ENCODE measurements around the gene ADCY10.

ADCY10 gene

DNA sequence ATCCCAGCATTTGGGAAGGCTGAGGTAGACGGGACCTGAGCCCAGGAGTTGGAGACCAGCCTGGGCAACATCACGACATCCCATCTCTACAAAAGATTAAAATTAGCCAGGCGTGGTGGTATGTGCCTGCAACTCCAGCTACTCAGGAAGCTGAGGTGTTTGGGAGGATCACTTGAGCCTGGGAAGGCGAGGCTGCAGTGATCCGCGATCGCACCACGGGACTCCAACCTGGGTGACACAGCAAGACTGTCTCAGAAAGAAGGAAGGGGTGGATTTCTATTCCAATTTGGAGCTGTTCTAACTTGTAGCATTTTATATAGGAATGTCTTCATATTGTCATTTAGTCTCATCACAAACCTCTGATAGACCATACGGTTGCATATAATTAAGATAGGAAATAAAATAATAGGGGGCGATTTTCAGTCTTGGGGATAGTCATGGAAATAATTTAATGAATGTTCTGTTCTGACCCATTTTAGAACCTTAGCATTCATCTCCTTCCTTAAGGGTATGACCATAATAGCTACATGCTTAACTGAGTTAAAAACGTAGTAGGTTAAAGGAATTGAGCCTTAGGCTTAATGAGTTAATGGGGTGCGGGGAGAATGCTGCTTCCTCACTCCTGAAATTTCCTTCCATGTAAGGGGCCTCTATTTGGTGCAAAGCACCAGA is 93.1 kb downstream of the ADCY10 start:
- Histone ChIP-seq H2BK5ac (ENCODE audit: low read depth, low read length, poor library complexity) (peak overlapping the region; percentile 72), H4K12ac (ENCODE audit: low read depth, low read length) (peak overlapping the region; percentile 40), H3K4ac (ENCODE audit: low read depth, low read length) (peak overlapping the region; percentile 71), H2BK12ac (ENCODE audit: low read length) (peak overlapping the region; percentile 94), H3K79me2 (ENCODE audit: control insufficient read depth, insufficient read depth, low read length, poor library complexity) (peaks cover 4% of the 10 kb centered on the region), H2AK5ac (ENCODE audit: low read length) (peak overlapping the region; percentile 95), H3K4me3 (ENCODE audit: low read depth, low read length) (no peak overlapping the region), H4K8ac (ENCODE audit: low read depth, low read length) (peak overlapping the region; percentile 61), H3K18ac (ENCODE audit: low read length) (peak overlapping the region; percentile 92), H3K27ac (ENCODE audit: low read depth, low read length) (peak overlapping the region; percentile 67), H3K9ac (ENCODE audit: low read length) (no peak overlapping the region), H3K14ac (ENCODE audit: low read length) (peak overlapping the region; percentile 71), H3K79me1 (ENCODE audit: low read length) (peaks cover 23% of the 10 kb centered on the region), H2AFZ (ENCODE audit: insufficient read depth, low read length, poor library complexity) (peak overlapping the region; percentile 56), H4K91ac (ENCODE audit: low read depth, low read length) (peak overlapping the region; percentile 94), H3K23ac (ENCODE audit: low read length) (no peak overlapping the region), H3K4me2 (ENCODE audit: low read length) (peak overlapping the region; percentile 45), H2BK120ac (ENCODE audit: insufficient read depth, low read length, poor library complexity) (peak overlapping the region; percentile 79), H3K4me1 (ENCODE audit: control insufficient read depth in 1 of 2, insufficient read depth in 2 of 2, low read length in 2 of 2) (peaks cover 11 to 12% of the 10 kb centered on the region in 2 experiments), H3K9me3 (ENCODE audit: insufficient read depth, low read depth, low read length) (no peaks in the 10 kb centered on the region), H3K27me3 (ENCODE audit: insufficient read depth, low read length) (no peaks in the 10 kb centered on the region), H3K36me3 (ENCODE audit: control insufficient read depth in 1 of 2, insufficient read depth in 2 of 2, low read length in 2 of 2) (no peaks in the 10 kb centered on the region)
- DNase-seq = peak in 1 of 2 donors; percentile 29
- no CpG with 5 or more reads among the region's 12 CpGs for WGBS (ENCODE audit: extremely low coverage, insufficient coverage, insufficient read length)

DNA sequence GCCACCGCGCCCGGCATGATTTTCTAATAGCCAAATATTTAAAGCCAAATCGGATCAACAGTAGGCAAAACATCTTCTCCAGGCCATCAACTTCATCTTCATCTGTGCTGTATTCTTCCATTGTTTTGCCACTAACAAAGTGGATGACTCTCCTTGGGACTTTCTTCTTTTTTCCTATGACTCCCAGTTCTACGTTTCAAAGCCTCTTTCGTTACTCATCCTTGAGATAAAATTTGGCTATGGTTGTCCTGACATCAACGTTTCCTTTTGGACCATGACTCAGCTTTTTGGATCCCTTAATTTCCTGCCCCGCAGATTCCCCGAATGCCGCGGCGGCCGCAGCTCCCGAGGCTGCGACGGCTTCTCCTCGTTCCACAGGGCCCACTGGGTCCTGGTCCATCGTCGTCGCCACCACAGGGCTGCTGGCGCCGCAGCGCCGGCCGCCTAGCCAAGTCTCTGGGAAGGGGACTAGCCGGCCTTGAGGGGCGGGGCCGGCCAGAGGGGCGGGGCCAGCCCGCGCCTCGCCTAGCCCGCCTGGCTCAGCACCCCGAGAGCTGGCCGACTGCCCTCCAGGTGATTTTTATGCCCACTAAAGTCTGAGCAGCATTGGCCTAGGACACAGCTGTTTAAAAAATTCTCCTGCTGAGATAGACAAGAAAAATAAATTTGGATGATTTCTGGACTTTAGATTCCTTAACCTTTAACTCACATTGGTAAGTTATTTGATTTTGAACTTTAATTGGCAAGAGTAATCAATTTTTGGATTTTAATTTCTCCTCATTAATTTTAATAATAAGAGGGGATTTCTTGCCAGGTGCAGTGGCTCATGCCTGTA is 93.9 kb downstream of the ADCY10 start:
- peak overlapping the region; percentile 78 for H2BK5ac ChIP-seq (ENCODE audit: low read depth, low read length, poor library complexity)
- peak overlapping the region; percentile 61 for H4K8ac ChIP-seq (ENCODE audit: low read depth, low read length)
- H4K12ac ChIP-seq (ENCODE audit: low read depth, low read length) = peak overlapping the region; percentile 39
- no peak overlapping the region for H3K9ac ChIP-seq (ENCODE audit: low read length)
- H3K14ac ChIP-seq (ENCODE audit: low read length) = peak overlapping the region; percentile 71
- H3K4me3 ChIP-seq (ENCODE audit: low read depth, low read length) = no peak overlapping the region
- peaks cover 4% of the 10 kb centered on the region for H3K79me2 ChIP-seq (ENCODE audit: control insufficient read depth, insufficient read depth, low read length, poor library complexity)
- H4K91ac ChIP-seq (ENCODE audit: low read depth, low read length) = peak overlapping the region; percentile 94
- peak overlapping the region; percentile 82 for H2BK120ac ChIP-seq (ENCODE audit: insufficient read depth, low read length, poor library complexity)
- no peaks in the 10 kb centered on the region for H3K9me3 ChIP-seq (ENCODE audit: insufficient read depth, low read depth, low read length)
- H2BK12ac ChIP-seq (ENCODE audit: low read length) = peak overlapping the region; percentile 90
- peak overlapping the region; percentile 67 for H3K27ac ChIP-seq (ENCODE audit: low read depth, low read length)
- H3K79me1 ChIP-seq (ENCODE audit: low read length) = peaks cover 23% of the 10 kb centered on the region
- H2AK5ac ChIP-seq (ENCODE audit: low read length) = peak overlapping the region; percentile 95
- H3K4ac ChIP-seq (ENCODE audit: low read depth, low read length) = peak overlapping the region; percentile 71
- no peaks in the 10 kb centered on the region for H3K36me3 ChIP-seq (ENCODE audit: control insufficient read depth in 1 of 2, insufficient read depth in 2 of 2, low read length in 2 of 2)
- peak overlapping the region; percentile 56 for H2AFZ ChIP-seq (ENCODE audit: insufficient read depth, low read length, poor library complexity)
- DNase-seq = peak; percentile 96
- H3K4me1 ChIP-seq (ENCODE audit: control insufficient read depth in 1 of 2, insufficient read depth in 2 of 2, low read length in 2 of 2) = peaks cover 11 to 12% of the 10 kb centered on the region in 2 experiments
- H3K4me2 ChIP-seq (ENCODE audit: low read length) = peak overlapping the region; percentile 53
- H3K23ac ChIP-seq (ENCODE audit: low read length) = no peak overlapping the region
- no peak overlapping the region for H3K18ac ChIP-seq (ENCODE audit: low read length)
- no peaks in the 10 kb centered on the region for H3K27me3 ChIP-seq (ENCODE audit: insufficient read depth, low read length)
- no CpG with 5 or more reads among the region's 35 CpGs for WGBS (ENCODE audit: extremely low coverage, insufficient coverage, insufficient read length)

DNA sequence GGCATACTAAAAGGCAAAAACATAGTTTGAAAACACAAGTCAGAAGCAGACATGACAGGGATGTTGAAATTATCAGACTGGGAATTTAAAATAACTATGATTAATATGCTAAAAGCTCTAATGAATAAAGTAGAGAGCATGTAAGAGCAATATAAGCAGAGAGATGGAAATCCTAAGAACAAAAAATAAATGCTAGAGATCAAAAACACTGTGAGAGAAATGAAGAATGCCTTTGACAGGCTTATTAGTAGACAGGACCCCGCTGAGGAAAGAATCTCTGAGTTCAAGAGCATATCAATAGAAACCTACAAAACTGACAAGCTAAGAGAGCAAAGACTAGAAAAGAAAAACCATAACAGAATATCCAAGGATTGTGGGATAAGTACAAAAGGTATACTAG is 98.3 kb downstream of the ADCY10 start:
- peaks cover 2% of the 10 kb centered on the region for H3K9me3 ChIP-seq (ENCODE audit: insufficient read depth, low read depth, low read length)
- H3K27me3 ChIP-seq (ENCODE audit: insufficient read depth, low read length) = no peaks in the 10 kb centered on the region
- H2BK5ac ChIP-seq (ENCODE audit: low read depth, low read length, poor library complexity) = no peak overlapping the region
- no peak overlapping the region for H3K4me2 ChIP-seq (ENCODE audit: low read length)
- H2BK120ac ChIP-seq (ENCODE audit: insufficient read depth, low read length, poor library complexity) = no peak overlapping the region
- H2AK5ac ChIP-seq (ENCODE audit: low read length) = no peak overlapping the region
- WGBS (ENCODE audit: extremely low coverage, insufficient coverage, insufficient read length) = no CpG with 5 or more reads among the region's 1 CpG
- no peak overlapping the region for H4K8ac ChIP-seq (ENCODE audit: low read depth, low read length)
- peaks cover 9% of the 10 kb centered on the region for H3K79me1 ChIP-seq (ENCODE audit: low read length)
- no peak for DNase-seq
- H2AFZ ChIP-seq (ENCODE audit: insufficient read depth, low read length, poor library complexity) = no peak overlapping the region
- H3K27ac ChIP-seq (ENCODE audit: low read depth, low read length) = no peak overlapping the region
- H2BK12ac ChIP-seq (ENCODE audit: low read length) = no peak overlapping the region
- peaks cover 0 to 2% of the 10 kb centered on the region in 2 experiments for H3K4me1 ChIP-seq (ENCODE audit: control insufficient read depth in 1 of 2, insufficient read depth in 2 of 2, low read length in 2 of 2)
- H4K91ac ChIP-seq (ENCODE audit: low read depth, low read length) = no peak overlapping the region
- H3K9ac ChIP-seq (ENCODE audit: low read length) = no peak overlapping the region
- H3K4ac ChIP-seq (ENCODE audit: low read depth, low read length) = no peak overlapping the region
- H3K4me3 ChIP-seq (ENCODE audit: low read depth, low read length) = no peak overlapping the region
- H4K12ac ChIP-seq (ENCODE audit: low read depth, low read length) = no peak overlapping the region
- H3K36me3 ChIP-seq (ENCODE audit: control insufficient read depth in 1 of 2, insufficient read depth in 2 of 2, low read length in 2 of 2) = peaks cover 0 to 3% of the 10 kb centered on the region in 2 experiments
- no peak overlapping the region for H3K23ac ChIP-seq (ENCODE audit: low read length)
- no peak overlapping the region for H3K18ac ChIP-seq (ENCODE audit: low read length)
- no peak overlapping the region for H3K14ac ChIP-seq (ENCODE audit: low read length)
- peaks cover 2% of the 10 kb centered on the region for H3K79me2 ChIP-seq (ENCODE audit: control insufficient read depth, insufficient read depth, low read length, poor library complexity)

DNA sequence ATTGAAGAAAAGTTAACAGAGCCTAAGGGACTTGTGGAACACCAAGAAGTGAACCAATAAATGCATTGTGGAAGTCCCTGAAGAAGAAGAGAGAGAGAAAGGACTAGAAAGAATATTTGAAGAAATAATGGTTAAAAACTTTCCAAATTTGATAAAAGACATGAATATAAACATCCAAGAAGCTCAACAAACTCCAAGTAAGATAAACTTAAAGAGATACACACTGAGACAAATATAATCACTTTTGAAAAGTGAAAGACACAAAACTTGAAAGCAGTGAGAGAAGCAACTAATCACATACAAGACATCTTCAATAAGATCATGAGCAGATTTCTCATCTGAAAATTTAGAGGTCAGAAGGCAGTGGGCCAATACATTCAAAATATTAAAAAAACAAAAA is 101.0 kb downstream of the ADCY10 start:
- no peak overlapping the region for H2AK5ac ChIP-seq (ENCODE audit: low read length)
- H2BK12ac ChIP-seq (ENCODE audit: low read length) = no peak overlapping the region
- H3K18ac ChIP-seq (ENCODE audit: low read length) = no peak overlapping the region
- H4K12ac ChIP-seq (ENCODE audit: low read depth, low read length) = no peak overlapping the region
- H3K79me2 ChIP-seq (ENCODE audit: control insufficient read depth, insufficient read depth, low read length, poor library complexity) = no peaks in the 10 kb centered on the region
- H3K14ac ChIP-seq (ENCODE audit: low read length) = no peak overlapping the region
- no peak overlapping the region for H3K23ac ChIP-seq (ENCODE audit: low read length)
- H3K27me3 ChIP-seq (ENCODE audit: insufficient read depth, low read length) = no peaks in the 10 kb centered on the region
- no peaks in the 10 kb centered on the region for H3K4me1 ChIP-seq (ENCODE audit: control insufficient read depth in 1 of 2, insufficient read depth in 2 of 2, low read length in 2 of 2)
- no peak overlapping the region for H2BK120ac ChIP-seq (ENCODE audit: insufficient read depth, low read length, poor library complexity)
- peaks cover 0 to 3% of the 10 kb centered on the region in 2 experiments for H3K36me3 ChIP-seq (ENCODE audit: control insufficient read depth in 1 of 2, insufficient read depth in 2 of 2, low read length in 2 of 2)
- H3K4ac ChIP-seq (ENCODE audit: low read depth, low read length) = no peak overlapping the region
- no peak overlapping the region for H3K9ac ChIP-seq (ENCODE audit: low read length)
- DNase-seq = no peak
- H3K27ac ChIP-seq (ENCODE audit: low read depth, low read length) = no peak overlapping the region
- H4K91ac ChIP-seq (ENCODE audit: low read depth, low read length) = no peak overlapping the region
- no peak overlapping the region for H2BK5ac ChIP-seq (ENCODE audit: low read depth, low read length, poor library complexity)
- H3K9me3 ChIP-seq (ENCODE audit: insufficient read depth, low read depth, low read length) = peaks cover 2% of the 10 kb centered on the region
- H4K8ac ChIP-seq (ENCODE audit: low read depth, low read length) = no peak overlapping the region
- H3K4me2 ChIP-seq (ENCODE audit: low read length) = no peak overlapping the region
- no peaks in the 10 kb centered on the region for H3K79me1 ChIP-seq (ENCODE audit: low read length)
- H2AFZ ChIP-seq (ENCODE audit: insufficient read depth, low read length, poor library complexity) = no peak overlapping the region
- no peak overlapping the region for H3K4me3 ChIP-seq (ENCODE audit: low read depth, low read length)

Measured in trophoblast cell (in vitro differentiated cells and primary cell).